Stomach (tissue), 9 donors: ENCODE data around the gene TBATA. TPM values are rescaled to one million over a fixed set of nuclear protein-coding genes. Genes with fewer than 3 reads are reported as not detected.

Experiments used
- DNase-seq, 2 donors: peaks; one replicate each; pipeline versions ENCODE4 v3.0.0 to v3.0.0-alpha.2; 2013 to 2019
- H3K27ac ChIP-seq, 5 donors: fragments of 200-600 bp in 4 of 5; sonication (generic) in 4 of 5; one replicate each; pipeline ENCODE4 v1.5.1; 2013 to 2019; ENCODE audit warnings: mild to moderate bottlenecking in 1 of 5, moderate library complexity in 1 of 5
- H3K27me3 ChIP-seq, 3 donors: fragments of 200-600 bp; sonication (generic); one replicate each; pipeline ENCODE4 v1.5.1; 2017 to 2019; ENCODE audit warnings: mixed run types in 1 of 3
- H3K36me3 ChIP-seq, 4 donors: fragments of 200-600 bp; sonication (generic); 1 replicate in 3 of 4; 2 replicates in 1 of 4; pipeline ENCODE4 v1.5.1; 2016 to 2019
- H3K4me1 ChIP-seq, 4 donors: fragments of 200-600 bp; sonication (generic); one replicate each; pipeline ENCODE4 v1.5.1; 2016 to 2019
- H3K4me3 ChIP-seq, 4 donors: fragments of 200-600 bp; sonication (generic) in 3 of 4; one replicate each; pipeline ENCODE4 v1.5.1; 2016 to 2019; ENCODE audit warnings: mild to moderate bottlenecking in 1 of 4
- H3K9me3 ChIP-seq, 4 donors: fragments of 200-600 bp; sonication (generic); one replicate each; pipeline ENCODE4 v1.5.1; 2016 to 2019
- EP300 ChIP-seq: sonication (generic); formaldehyde crosslinking; IDR thresholded peaks from one replicate; pipeline ENCODE4 v1.6.1; 2017; ENCODE audit warnings: antibody characterized with exemption
- POLR2A ChIP-seq, 4 donors: fragments of 450-650 bp; IDR thresholded peaks; one replicate each; pipeline ENCODE4 v1.6.1; 2016; ENCODE audit warnings: antibody characterized with exemption in 4 of 4, control low read depth in 2 of 4, mild to moderate bottlenecking in 1 of 4, moderate library complexity in 1 of 4
- POLR2AphosphoS5 ChIP-seq, 3 donors: sonication (generic); formaldehyde crosslinking; IDR thresholded peaks; one replicate each; pipeline ENCODE4 v1.6.1; 2016; ENCODE audit warnings: antibody characterized with exemption in 3 of 3
- WGBS, 5 donors: extraction: QIAGEN DNeasy Blood & Tissue Kit in 3 of 5; methylation state at CpG; one replicate each; pipeline versions ENCODE4 v1.1.5 to v1.1.7; 2013 to 2018; 5-methylcytosine and 5-hydroxymethylcytosine counted together
- intact Hi-C: fragments of 100-400 bp; cut with DNase I; formaldehyde crosslinking; loops from one replicate; pipeline ENCODE4 v1.15.1; 2023; ENCODE audit warnings: low total_unique reads
- polyA plus RNA-seq, 3 donors: library from polyadenylated mRNA; stranded (reverse); fragments of 200-250 nt; gene quantifications; one replicate each; pipeline ENCODE4 v1.2.3, GENCODE V29; 2013
- total RNA-seq, 5 donors: library from RNA; depleted of rRNA; stranded (reverse); fragments of >200 nt; gene quantifications; one replicate each; pipeline versions ENCODE4 v1.1.0 to v1.2.3, GENCODE V29; 2014 to 2016
- TF ChIP-seq, protein P1 (sequence below), 7 experiments: fragments of 450-650 bp in 4 of 7; fragments of 200-600 bp in 3 of 7; sonication (generic) in 3 of 7; IDR thresholded peaks; one replicate each; pipeline ENCODE4 v1.5.1; 2016 to 2019; ENCODE audit warnings: antibody characterized with exemption in 7 of 7, control low read depth in 2 of 7, mild to moderate bottlenecking in 1 of 7
- donor health status: healthy with polysubstance abuse.
- donor health status: Bipolar disorder and iron deficiency.
- donor health status: healthy.

The TBATA gene
- total and polyA plus RNA-seq, 8 donors, result not detected

DNA sequence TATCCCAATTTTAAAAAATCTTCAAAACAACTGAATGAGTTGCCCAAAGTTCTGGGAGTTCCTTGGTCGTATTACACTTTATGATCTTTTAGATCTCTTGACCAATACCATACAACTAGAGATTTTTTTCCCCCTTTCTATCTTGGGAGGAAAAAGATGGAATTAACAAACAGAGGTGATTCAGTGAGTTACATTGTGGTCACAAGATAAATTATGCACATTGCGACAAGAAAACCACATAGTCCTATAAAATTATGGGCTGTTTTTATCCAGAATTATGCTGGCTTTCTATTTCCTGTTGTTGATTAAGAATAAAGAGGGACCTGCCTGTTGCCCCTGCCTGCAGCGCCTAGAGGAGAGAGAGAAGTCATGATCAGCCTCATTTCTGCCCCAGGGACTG, 22.4 kb upstream of the TBATA start:
- H3K9me3 ChIP-seq, result no peaks in the 10 kb centered on the region
- TF ChIP-seq POLR2AphosphoS5 (IDR thresholded peaks at IDR 0.05) (no peak), EP300 (no peak), POLR2A (IDR thresholded peaks at IDR 0.05) (no peak)
- TF ChIP-seq, protein P1, sequence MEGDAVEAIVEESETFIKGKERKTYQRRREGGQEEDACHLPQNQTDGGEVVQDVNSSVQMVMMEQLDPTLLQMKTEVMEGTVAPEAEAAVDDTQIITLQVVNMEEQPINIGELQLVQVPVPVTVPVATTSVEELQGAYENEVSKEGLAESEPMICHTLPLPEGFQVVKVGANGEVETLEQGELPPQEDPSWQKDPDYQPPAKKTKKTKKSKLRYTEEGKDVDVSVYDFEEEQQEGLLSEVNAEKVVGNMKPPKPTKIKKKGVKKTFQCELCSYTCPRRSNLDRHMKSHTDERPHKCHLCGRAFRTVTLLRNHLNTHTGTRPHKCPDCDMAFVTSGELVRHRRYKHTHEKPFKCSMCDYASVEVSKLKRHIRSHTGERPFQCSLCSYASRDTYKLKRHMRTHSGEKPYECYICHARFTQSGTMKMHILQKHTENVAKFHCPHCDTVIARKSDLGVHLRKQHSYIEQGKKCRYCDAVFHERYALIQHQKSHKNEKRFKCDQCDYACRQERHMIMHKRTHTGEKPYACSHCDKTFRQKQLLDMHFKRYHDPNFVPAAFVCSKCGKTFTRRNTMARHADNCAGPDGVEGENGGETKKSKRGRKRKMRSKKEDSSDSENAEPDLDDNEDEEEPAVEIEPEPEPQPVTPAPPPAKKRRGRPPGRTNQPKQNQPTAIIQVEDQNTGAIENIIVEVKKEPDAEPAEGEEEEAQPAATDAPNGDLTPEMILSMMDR (IDR thresholded peaks at IDR 0.05), result no peak
- no peaks in the 10 kb centered on the region for H3K36me3 ChIP-seq
- no peak overlapping the region for H3K27ac ChIP-seq
- H3K4me1 ChIP-seq, result peaks cover 0 to 5% (median 0%) of the 10 kb centered on the region in 4 donors
- H3K27me3 ChIP-seq, result no peaks in the 10 kb centered on the region
- no peak overlapping the region for H3K4me3 ChIP-seq
- no peak for DNase-seq
- intact Hi-C loops, result no loop called here
- WGBS, 5 donors, result 74 to 81% (median 77%) methylated on average over 3 of the region's 3 CpGs

DNA sequence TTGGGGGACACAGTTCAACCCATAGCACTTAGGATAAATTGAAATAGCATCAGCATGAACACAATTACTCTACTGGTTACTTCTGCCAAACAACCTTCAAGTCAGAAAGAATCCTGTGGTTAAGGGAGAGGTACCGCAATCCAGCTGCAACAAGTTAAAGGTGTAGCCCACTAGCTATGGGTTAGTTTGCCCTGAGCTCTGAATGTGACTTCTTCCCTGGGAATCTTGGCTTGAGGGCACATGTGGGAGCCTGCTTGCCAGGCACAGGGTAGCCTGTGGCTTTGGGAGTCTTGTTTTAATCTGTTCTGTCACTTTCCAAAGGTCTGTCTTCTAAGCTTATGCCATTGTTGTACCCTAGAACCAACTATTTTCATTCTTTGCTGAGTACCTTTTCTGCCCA, 21.7 kb upstream of the TBATA start:
- Histone ChIP-seq H3K4me1 (peaks cover 0 to 5% (median 0%) of the 10 kb centered on the region in 4 donors), H3K27ac (no peak overlapping the region), H3K4me3 (no peak overlapping the region), H3K27me3 (no peaks in the 10 kb centered on the region), H3K36me3 (no peaks in the 10 kb centered on the region), H3K9me3 (no peaks in the 10 kb centered on the region)
- DNase-seq, result no peak
- no peak for TF ChIP-seq POLR2A (IDR thresholded peaks at IDR 0.05)
- no peak for TF ChIP-seq EP300
- TF ChIP-seq, protein P1 (IDR thresholded peaks at IDR 0.05), result no peak
- no peak for TF ChIP-seq POLR2AphosphoS5 (IDR thresholded peaks at IDR 0.05)
- intact Hi-C loops, result no loop called here
- 95 to 100% (median 98%) methylated on average over 1 of the region's 1 CpG for WGBS, 5 donors

DNA sequence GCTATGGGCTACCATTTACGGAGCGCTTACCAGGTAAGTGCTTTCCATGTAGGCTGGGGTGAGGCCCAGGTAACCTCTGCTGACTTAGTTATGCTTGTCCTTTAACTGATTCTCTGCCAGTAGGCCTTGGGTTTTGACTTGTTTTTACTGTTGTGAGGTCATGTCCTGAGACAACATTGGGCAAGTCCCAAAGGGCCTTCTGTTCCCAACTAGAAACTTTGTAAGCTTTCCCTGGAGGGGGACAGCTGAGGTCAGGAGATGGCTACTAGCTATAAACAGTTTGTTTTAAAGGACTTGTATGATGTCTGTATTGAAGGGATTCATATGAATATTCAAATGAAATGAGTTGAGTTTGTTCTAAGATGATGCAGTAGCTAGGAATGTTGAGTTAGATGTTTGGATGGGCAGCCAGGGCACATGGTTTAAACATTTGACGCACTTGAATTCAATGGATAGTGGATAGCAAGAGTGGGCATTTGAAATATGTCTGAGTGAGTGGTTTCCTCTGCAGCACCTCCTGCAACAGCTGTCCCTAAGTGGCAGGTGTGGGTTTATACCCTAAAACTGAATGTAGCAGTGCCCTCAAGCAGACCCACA, 20.5 kb upstream of the TBATA start:
- H3K36me3 ChIP-seq, result no peaks in the 10 kb centered on the region
- WGBS, 5 donors, result 93 to 97% (median 96%) methylated on average over 3 of the region's 3 CpGs
- H3K27me3 ChIP-seq, result no peaks in the 10 kb centered on the region
- intact Hi-C loops, result no loop called here
- H3K4me1 ChIP-seq, result peaks cover 0 to 5% (median 0%) of the 10 kb centered on the region in 4 donors
- no peak for DNase-seq
- H3K4me3 ChIP-seq, result no peak overlapping the region
- H3K9me3 ChIP-seq, result no peaks in the 10 kb centered on the region
- no peak overlapping the region for H3K27ac ChIP-seq
- TF ChIP-seq POLR2A (IDR thresholded peaks at IDR 0.05) (no peak), POLR2AphosphoS5 (IDR thresholded peaks at IDR 0.05) (no peak), EP300 (no peak)
- TF ChIP-seq, protein P1 (IDR thresholded peaks at IDR 0.05), result no peak

DNA sequence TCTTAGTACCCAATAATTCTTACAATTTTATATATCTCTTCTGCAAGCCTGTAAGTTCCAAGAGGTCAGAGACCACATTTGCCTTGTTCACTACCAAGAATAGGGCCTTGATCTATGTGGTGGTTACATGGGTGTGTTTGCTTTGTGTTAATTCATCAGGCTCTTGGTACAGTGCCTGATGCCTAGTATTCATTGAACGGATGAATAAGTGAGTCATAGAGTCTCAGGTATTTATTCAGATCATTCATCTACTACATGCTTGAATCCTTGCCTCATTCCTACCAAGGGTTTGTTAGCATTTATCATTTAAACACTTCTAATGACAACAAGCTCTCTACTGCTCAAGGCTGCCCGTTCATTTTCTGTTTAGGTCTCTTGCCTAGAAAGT, 19.2 kb upstream of the TBATA start:
- H3K36me3 ChIP-seq, result no peaks in the 10 kb centered on the region
- intact Hi-C loops, result no loop called here
- no peak for DNase-seq
- H3K9me3 ChIP-seq, result no peaks in the 10 kb centered on the region
- no peak overlapping the region for H3K4me3 ChIP-seq
- no peaks in the 10 kb centered on the region for H3K27me3 ChIP-seq
- peaks cover 0 to 5% (median 0%) of the 10 kb centered on the region in 4 donors for H3K4me1 ChIP-seq
- 33 to 53% (median 48%) methylated on average over 2 of the region's 2 CpGs for WGBS, 5 donors
- TF ChIP-seq, protein P1 (IDR thresholded peaks at IDR 0.05), result no peak
- TF ChIP-seq EP300, result no peak
- TF ChIP-seq POLR2A (IDR thresholded peaks at IDR 0.05), result no peak
- no peak for TF ChIP-seq POLR2AphosphoS5 (IDR thresholded peaks at IDR 0.05)
- no peak overlapping the region for H3K27ac ChIP-seq
